Activated B cell treated with CpG ODN at 0.5 μM for 24 hours (primary cell): Measurements from ENCODE around the gene AKNA. TPM values are rescaled to one million over a fixed set of nuclear protein-coding genes. Genes with fewer than 3 reads are reported as not detected.

Experiments used
- ATAC-seq: fragments of 200-7000 bp; cut with Tn5 transposase; one replicate; pipeline ENCODE4 v1.10.0; 2021; ENCODE audit warnings: low read depth, mild to moderate bottlenecking, moderate library complexity
- CTCF ChIA-PET: fragments of 350-600 bp; sonication (Branson Sonifier 250); formaldehyde crosslinking; loops from one replicate; lab custom pipeline; 2021; ENCODE audit warnings: antibody characterized with exemption; lab: Charles Lee
- POLR2A ChIA-PET: fragments of 350-600 bp; sonication (Branson Sonifier 250); formaldehyde crosslinking; loops from one replicate; lab custom pipeline; 2021; ENCODE audit warnings: antibody characterized with exemption; lab: Charles Lee
- DNase-seq: peaks from one replicate; pipeline ENCODE4 v3.0.0; 2022
- H3K27ac Mint-ChIP-seq: one replicate; pipeline ENCODE4 v1.8.0; 2020; ENCODE audit warnings: mixed read lengths
- H3K27me3 Mint-ChIP-seq: one replicate; pipeline ENCODE4 v1.8.0; 2021; ENCODE audit warnings: mixed read lengths
- H3K36me3 Mint-ChIP-seq: one replicate; pipeline ENCODE4 v1.8.0; 2021; ENCODE audit warnings: low read depth, mixed read lengths
- H3K4me1 Mint-ChIP-seq: one replicate; pipeline ENCODE4 v1.8.0; 2021; ENCODE audit warnings: mixed read lengths
- H3K4me3 Mint-ChIP-seq: one replicate; pipeline ENCODE4 v1.8.0; 2020; ENCODE audit warnings: mild to moderate bottlenecking, mixed read lengths
- H3K9me3 Mint-ChIP-seq: one replicate; pipeline ENCODE4 v1.8.0; 2020; ENCODE audit warnings: mixed read lengths
- CTCF ChIP-seq: fragments of 200-600 bp; IDR thresholded peaks from one replicate; pipeline ENCODE4 v1.8.0; 2022; ENCODE audit warnings: antibody characterized with exemption, mild to moderate bottlenecking
- intact Hi-C: fragments of 100-400 bp; cut with micrococcal nuclease; formaldehyde crosslinking; loops from one replicate; pipeline ENCODE4 v1.15.1; 2024
- total RNA-seq: library from RNA; stranded (reverse); gene quantifications from 2 replicates; pipeline ENCODE4 v1.2.3, GENCODE V29; 2022

The AKNA gene
- total RNA-seq, 1 donor from 2014 or later, result 322 TPM

DNA sequence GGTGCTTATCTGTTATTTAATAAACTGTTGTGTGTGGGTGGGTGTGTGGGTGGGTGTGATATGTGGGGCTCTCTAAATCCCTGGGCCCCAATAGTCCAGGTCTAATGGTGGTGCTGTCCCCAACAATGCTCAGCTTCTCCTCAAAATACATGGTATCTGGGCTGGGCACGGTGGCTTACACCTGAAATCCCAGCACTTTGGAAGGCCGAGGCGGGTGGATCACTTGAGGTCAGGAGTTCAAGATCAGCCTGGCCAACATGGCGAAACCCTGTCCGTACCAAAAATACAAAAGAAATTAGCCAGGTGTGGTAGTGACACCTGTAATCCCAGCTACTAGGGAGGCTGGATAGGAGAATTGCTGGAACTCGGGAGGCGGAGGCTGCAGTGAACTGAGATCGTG is 69.4 kb downstream of the AKNA start:
- DNase-seq (no peak), ATAC-seq (no peak)
- no peak for TF ChIP-seq CTCF
- Mint-ChIP-seq H3K27ac (no peak overlapping the region), H3K4me3 (no peak overlapping the region), H3K27me3 (peaks cover 6% of the 10 kb centered on the region), H3K36me3 (no peaks in the 10 kb centered on the region), H3K4me1 (no peaks in the 10 kb centered on the region), H3K9me3 (no peaks in the 10 kb centered on the region)
- ChIA-PET POLR2A (no interaction called here), CTCF (no interaction called here)
- intact Hi-C loops, result no loop called here

DNA sequence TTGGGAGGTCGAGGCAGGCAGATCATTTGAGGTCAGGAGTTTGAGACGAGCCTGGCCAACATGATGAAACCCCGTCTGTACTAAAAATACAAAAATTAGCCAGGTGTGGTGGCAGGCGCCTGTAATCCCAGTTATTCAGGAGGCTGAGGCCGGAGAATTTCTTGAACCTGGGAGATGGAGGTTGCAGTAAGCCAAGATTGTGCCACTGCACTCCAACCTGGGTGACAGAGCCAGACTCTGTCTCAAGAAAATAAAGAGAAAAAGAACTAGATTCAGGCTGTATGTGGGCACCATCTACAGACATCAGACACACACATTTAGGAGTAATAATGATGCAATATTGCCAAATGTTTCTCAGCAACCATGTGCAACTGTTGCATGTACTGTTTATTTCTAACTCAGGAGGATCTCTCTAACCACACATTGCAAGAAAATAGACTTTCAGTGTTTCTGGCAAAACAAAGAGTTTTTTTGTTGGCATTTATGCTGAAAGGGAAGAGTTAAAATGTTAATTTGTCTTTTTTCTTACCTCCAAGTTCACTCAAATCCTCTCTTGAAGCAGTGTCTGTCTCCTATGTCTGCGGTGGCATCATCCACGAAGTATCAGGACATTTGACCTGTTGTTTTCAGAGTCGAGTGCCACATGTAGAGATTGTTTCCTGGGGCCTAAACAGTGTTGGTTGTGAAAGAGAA is 70.0 kb downstream of the AKNA start:
- no peak overlapping the region for H3K27ac Mint-ChIP-seq
- POLR2A ChIA-PET, result no interaction called here
- peaks cover 6% of the 10 kb centered on the region for H3K27me3 Mint-ChIP-seq
- H3K36me3 Mint-ChIP-seq, result no peaks in the 10 kb centered on the region
- no peak for TF ChIP-seq CTCF
- ATAC-seq, result no peak
- intact Hi-C loops, result no loop called here
- H3K4me1 Mint-ChIP-seq, result no peaks in the 10 kb centered on the region
- no peak overlapping the region for H3K4me3 Mint-ChIP-seq
- CTCF ChIA-PET, result no interaction called here
- no peak for DNase-seq
- no peaks in the 10 kb centered on the region for H3K9me3 Mint-ChIP-seq

DNA sequence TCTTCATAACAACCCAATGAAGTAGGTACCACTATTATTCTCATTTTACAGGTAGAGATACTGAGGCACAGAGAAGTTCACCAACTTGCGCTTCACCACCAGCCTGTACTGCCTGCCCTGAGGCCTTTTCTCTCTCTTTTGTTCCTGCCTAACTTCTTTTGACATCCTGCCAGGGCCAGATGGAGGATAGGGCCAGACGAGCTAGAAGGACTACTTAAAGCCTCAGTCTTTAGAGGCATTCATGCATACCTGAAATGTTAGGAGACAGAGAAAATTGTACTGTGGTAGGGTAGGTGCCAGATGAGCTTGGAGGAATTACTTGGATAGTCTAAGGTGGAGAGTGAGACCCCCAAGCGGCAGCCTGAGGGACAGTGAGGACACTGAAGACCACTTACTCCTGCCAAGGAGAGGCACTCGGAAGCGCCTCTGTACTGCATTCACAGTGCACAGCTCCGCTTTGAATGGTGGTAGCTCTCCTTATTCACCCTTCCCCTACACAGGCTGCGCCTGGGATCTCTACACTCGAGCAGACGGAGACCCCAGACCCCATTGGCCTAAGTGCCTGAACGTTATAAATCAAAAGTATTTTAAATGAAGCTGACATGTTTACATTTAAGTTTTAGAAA is 71.1 kb downstream of the AKNA start:
- no peaks in the 10 kb centered on the region for H3K9me3 Mint-ChIP-seq
- no peaks in the 10 kb centered on the region for H3K4me1 Mint-ChIP-seq
- ATAC-seq, result no peak
- H3K27me3 Mint-ChIP-seq, result peaks cover 6% of the 10 kb centered on the region
- CTCF ChIA-PET, result no interaction called here
- TF ChIP-seq CTCF, result no peak
- no peak overlapping the region for H3K4me3 Mint-ChIP-seq
- no peak overlapping the region for H3K27ac Mint-ChIP-seq
- intact Hi-C loops, result no loop called here
- POLR2A ChIA-PET, result no interaction called here
- no peaks in the 10 kb centered on the region for H3K36me3 Mint-ChIP-seq
- DNase-seq, result no peak

- no peak for TF ChIP-seq CTCF
- Mint-ChIP-seq H3K4me3 (no peak overlapping the region), H3K4me1 (no peaks in the 10 kb centered on the region), H3K9me3 (no peaks in the 10 kb centered on the region), H3K36me3 (no peaks in the 10 kb centered on the region), H3K27ac (no peak overlapping the region), H3K27me3 (peaks cover 6% of the 10 kb centered on the region)
- no peak for ATAC-seq
- no peak for DNase-seq
- intact Hi-C loops, result no loop called here
- CTCF ChIA-PET, result no interaction called here
- POLR2A ChIA-PET, result no interaction called here
Measured at GRCh38 chr9:114315723-114316363, 71.9 kb downstream of the AKNA start.

- intact Hi-C loops, result no loop called here
- Mint-ChIP-seq H3K4me3 (no peak overlapping the region), H3K9me3 (no peaks in the 10 kb centered on the region), H3K27ac (no peak overlapping the region), H3K36me3 (no peaks in the 10 kb centered on the region), H3K4me1 (no peaks in the 10 kb centered on the region), H3K27me3 (peaks cover 6% of the 10 kb centered on the region)
- ATAC-seq (no peak), DNase-seq (peak; percentile 7)
- TF ChIP-seq CTCF, result no peak
- ChIA-PET POLR2A (no interaction called here), CTCF (no interaction called here)
Measured at GRCh38 chr9:114314881-114315722, 72.7 kb downstream of the AKNA start.
